Memory B cell (primary cell): Measurements from ENCODE around the gene APBA2.

Source experiments
- ATAC-seq: fragments of 150-1000 bp; cut with Tn5 transposase; 2 replicates; pipeline ENCODE4 v1.10.0; 2021; ENCODE audit warnings: low read depth, mild to moderate bottlenecking, moderate library complexity
- DNase-seq, 2 donors: peaks; one replicate each; pipeline ENCODE4 v3.0.0; 2022; ENCODE audit warnings: low spot score in 2 of 2
- H3K27ac Mint-ChIP-seq: one replicate; pipeline ENCODE4 v1.8.0; 2022; ENCODE audit warnings: mild to moderate bottlenecking, moderate library complexity, mixed read lengths
- H3K27me3 Mint-ChIP-seq: one replicate; pipeline ENCODE4 v1.8.0; 2022; ENCODE audit warnings: mixed read lengths
- H3K36me3 Mint-ChIP-seq: one replicate; pipeline ENCODE4 v1.8.0; 2022; ENCODE audit warnings: mild to moderate bottlenecking, mixed read lengths
- H3K4me1 Mint-ChIP-seq: one replicate; pipeline ENCODE4 v1.8.0; 2022; ENCODE audit warnings: mixed read lengths
- H3K4me3 Mint-ChIP-seq: one replicate; pipeline ENCODE4 v1.8.0; 2022; ENCODE audit warnings: mild to moderate bottlenecking, moderate library complexity, mixed read lengths
- H3K9me3 Mint-ChIP-seq: one replicate; pipeline ENCODE4 v1.8.0; 2022; ENCODE audit warnings: mixed read lengths

The APBA2 gene

GRCh38 chr15:28984421-28985315 lies 98.9 kb downstream of the APBA2 start:
- Mint-ChIP-seq H3K4me1 (no peaks in the 10 kb centered on the region), H3K36me3 (no peaks in the 10 kb centered on the region), H3K27ac (no peak overlapping the region), H3K4me3 (no peak overlapping the region), H3K9me3 (no peaks in the 10 kb centered on the region), H3K27me3 (peaks cover 2% of the 10 kb centered on the region)
- ATAC-seq (no peak), DNase-seq (no peak)

- no peaks in the 10 kb centered on the region for H3K4me1 Mint-ChIP-seq
- no peaks in the 10 kb centered on the region for H3K9me3 Mint-ChIP-seq
- H3K36me3 Mint-ChIP-seq, result no peaks in the 10 kb centered on the region
- no peak for DNase-seq
- no peak overlapping the region for H3K4me3 Mint-ChIP-seq
- H3K27me3 Mint-ChIP-seq, result peaks cover 2% of the 10 kb centered on the region
- no peak for ATAC-seq
- no peak overlapping the region for H3K27ac Mint-ChIP-seq
Observed at GRCh38 chr15:28985316-28985645, 99.5 kb downstream of the APBA2 start.

GRCh38 chr15:28985691-28986090 lies 99.9 kb downstream of the APBA2 start:
- H3K4me1 Mint-ChIP-seq, result no peaks in the 10 kb centered on the region
- DNase-seq (no peak), ATAC-seq (no peak)
- H3K36me3 Mint-ChIP-seq, result no peaks in the 10 kb centered on the region
- peaks cover 2% of the 10 kb centered on the region for H3K27me3 Mint-ChIP-seq
- H3K9me3 Mint-ChIP-seq, result no peaks in the 10 kb centered on the region
- no peak overlapping the region for H3K4me3 Mint-ChIP-seq
- H3K27ac Mint-ChIP-seq, result no peak overlapping the region

GRCh38 chr15:28986108-28986507 lies 100.3 kb downstream of the APBA2 start:
- no peaks in the 10 kb centered on the region for H3K9me3 Mint-ChIP-seq
- ATAC-seq (no peak), DNase-seq (no peak)
- H3K27me3 Mint-ChIP-seq, result peaks cover 2% of the 10 kb centered on the region
- no peaks in the 10 kb centered on the region for H3K36me3 Mint-ChIP-seq
- H3K4me1 Mint-ChIP-seq, result no peaks in the 10 kb centered on the region
- no peak overlapping the region for H3K4me3 Mint-ChIP-seq
- H3K27ac Mint-ChIP-seq, result no peak overlapping the region

GRCh38 chr15:28986726-28987125 lies 101.0 kb downstream of the APBA2 start:
- H3K4me1 Mint-ChIP-seq, result no peaks in the 10 kb centered on the region
- no peak overlapping the region for H3K27ac Mint-ChIP-seq
- H3K4me3 Mint-ChIP-seq, result no peak overlapping the region

DNA sequence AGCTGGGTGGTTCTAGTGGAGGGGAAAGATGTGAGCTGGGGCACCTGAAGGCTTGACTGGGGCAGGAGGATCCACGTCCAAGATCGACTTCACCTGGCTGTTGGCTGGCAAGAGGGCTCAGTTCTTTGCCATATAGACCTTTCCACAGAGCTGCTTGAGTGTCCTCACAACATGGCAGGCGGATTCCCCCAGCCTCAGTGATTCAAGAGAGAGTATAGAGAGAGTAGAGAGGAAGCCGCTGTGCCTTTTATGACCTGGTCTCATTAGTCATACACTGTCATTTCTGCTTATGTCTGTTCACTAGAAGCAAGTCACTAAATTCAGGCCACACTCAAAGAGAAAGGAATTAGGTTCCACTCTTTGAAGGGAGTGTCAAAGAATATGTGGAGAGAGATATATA lies 101.6 kb downstream of the APBA2 start:
- Mint-ChIP-seq H3K27ac (no peak overlapping the region), H3K4me1 (no peaks in the 10 kb centered on the region), H3K27me3 (peaks cover 2% of the 10 kb centered on the region), H3K36me3 (no peaks in the 10 kb centered on the region), H3K9me3 (no peaks in the 10 kb centered on the region), H3K4me3 (no peak overlapping the region)
- ATAC-seq (no peak), DNase-seq (no peak)

More at GRCh38 chr15:28986726-28987125, 101.0 kb downstream of the APBA2 start:
- Mint-ChIP-seq H3K27me3 (peaks cover 2% of the 10 kb centered on the region), H3K36me3 (no peaks in the 10 kb centered on the region), H3K9me3 (no peaks in the 10 kb centered on the region)
- DNase-seq (no peak), ATAC-seq (no peak)

DNA sequence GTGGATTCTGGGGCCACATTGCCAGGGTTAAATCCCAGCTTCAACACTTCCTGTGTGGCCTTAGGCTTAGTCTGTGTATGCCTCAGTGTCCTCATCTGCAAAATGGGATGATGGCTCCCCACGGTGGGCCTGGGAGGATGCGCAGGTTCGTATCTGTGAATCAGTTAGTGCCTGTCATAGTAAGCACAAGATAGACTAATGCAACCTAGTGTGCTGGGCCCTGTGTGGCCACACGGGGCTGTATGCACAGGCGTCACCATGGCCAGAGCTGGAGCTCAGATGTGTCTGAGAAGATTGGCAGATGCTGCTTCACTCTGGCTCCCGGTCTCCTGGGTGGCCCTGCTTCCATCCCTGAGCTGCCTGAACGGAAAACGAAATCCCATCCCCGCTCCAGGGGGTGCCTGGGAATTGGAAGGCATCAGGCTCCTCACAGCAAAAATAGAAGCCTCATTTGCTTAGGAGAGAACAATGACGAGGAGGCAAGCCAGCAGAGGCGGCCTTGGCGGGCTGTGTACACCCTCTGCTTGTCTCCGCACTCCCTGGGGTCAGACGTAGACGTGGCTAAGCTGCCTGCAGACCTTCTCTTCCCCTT lies 103.6 kb downstream of the APBA2 start:
- H3K4me3 Mint-ChIP-seq, result no peak overlapping the region
- H3K36me3 Mint-ChIP-seq, result no peaks in the 10 kb centered on the region
- DNase-seq (no peak), ATAC-seq (no peak)
- H3K9me3 Mint-ChIP-seq, result no peaks in the 10 kb centered on the region
- no peak overlapping the region for H3K27ac Mint-ChIP-seq
- no peaks in the 10 kb centered on the region for H3K4me1 Mint-ChIP-seq
- peaks cover 2% of the 10 kb centered on the region for H3K27me3 Mint-ChIP-seq

GRCh38 chr15:28989896-28990295 lies 104.1 kb downstream of the APBA2 start:
- no peaks in the 10 kb centered on the region for H3K36me3 Mint-ChIP-seq
- no peaks in the 10 kb centered on the region for H3K4me1 Mint-ChIP-seq
- no peaks in the 10 kb centered on the region for H3K9me3 Mint-ChIP-seq
- H3K27me3 Mint-ChIP-seq, result no peaks in the 10 kb centered on the region
- H3K27ac Mint-ChIP-seq, result no peak overlapping the region
- ATAC-seq, result no peak
- no peak overlapping the region for H3K4me3 Mint-ChIP-seq
- no peak for DNase-seq

- no peak for ATAC-seq
- no peak overlapping the region for H3K4me3 Mint-ChIP-seq
- H3K9me3 Mint-ChIP-seq, result no peaks in the 10 kb centered on the region
- no peak for DNase-seq
- H3K4me1 Mint-ChIP-seq, result no peaks in the 10 kb centered on the region
- H3K27me3 Mint-ChIP-seq, result no peaks in the 10 kb centered on the region
- no peak overlapping the region for H3K27ac Mint-ChIP-seq
- no peaks in the 10 kb centered on the region for H3K36me3 Mint-ChIP-seq
Observed at GRCh38 chr15:28990390-28990789, 104.6 kb downstream of the APBA2 start.

GRCh38 chr15:28991236-28992171 lies 105.7 kb downstream of the APBA2 start:
- Mint-ChIP-seq H3K4me1 (no peaks in the 10 kb centered on the region), H3K36me3 (no peaks in the 10 kb centered on the region), H3K27me3 (peaks cover 1% of the 10 kb centered on the region), H3K27ac (no peak overlapping the region), H3K4me3 (no peak overlapping the region), H3K9me3 (no peaks in the 10 kb centered on the region)
- DNase-seq (no peak), ATAC-seq (no peak)

DNA sequence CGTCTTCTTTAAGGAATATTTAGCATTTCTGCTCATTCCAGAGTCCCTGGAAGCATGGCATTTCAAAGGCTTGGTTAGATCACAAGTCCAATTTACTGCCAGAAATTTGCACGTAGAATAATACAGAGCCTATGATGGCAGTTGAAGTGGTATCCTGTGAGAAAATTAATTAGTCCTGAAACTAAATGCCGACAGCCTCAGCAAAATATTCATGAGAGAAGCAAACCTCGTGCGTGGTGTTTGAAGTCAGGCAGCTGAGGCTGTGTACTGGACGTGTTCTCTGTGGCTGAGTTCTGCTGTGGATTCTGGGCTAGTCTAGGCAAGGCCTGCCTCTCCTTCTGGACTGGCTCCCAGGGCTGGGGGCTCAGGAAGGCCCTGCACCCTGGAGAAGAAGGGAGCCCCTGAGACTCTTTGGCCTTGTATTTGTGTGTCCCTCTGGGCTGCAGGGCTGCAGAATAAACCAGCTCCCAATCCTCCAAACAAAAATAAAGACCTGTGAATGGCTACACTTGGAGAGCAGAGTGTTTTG lies 106.6 kb downstream of the APBA2 start:
- Mint-ChIP-seq H3K27ac (no peak overlapping the region), H3K4me1 (no peaks in the 10 kb centered on the region), H3K27me3 (peaks cover 1% of the 10 kb centered on the region), H3K9me3 (no peaks in the 10 kb centered on the region), H3K4me3 (no peak overlapping the region), H3K36me3 (no peaks in the 10 kb centered on the region)
- DNase-seq, result no peak
- ATAC-seq, result no peak

GRCh38 chr15:28993051-28993719 lies 107.4 kb downstream of the APBA2 start:
- H3K4me3 Mint-ChIP-seq, result no peak overlapping the region
- no peaks in the 10 kb centered on the region for H3K9me3 Mint-ChIP-seq
- peaks cover 1% of the 10 kb centered on the region for H3K27me3 Mint-ChIP-seq
- no peak overlapping the region for H3K27ac Mint-ChIP-seq
- DNase-seq (no peak), ATAC-seq (no peak)
- no peaks in the 10 kb centered on the region for H3K4me1 Mint-ChIP-seq
- no peaks in the 10 kb centered on the region for H3K36me3 Mint-ChIP-seq

DNA sequence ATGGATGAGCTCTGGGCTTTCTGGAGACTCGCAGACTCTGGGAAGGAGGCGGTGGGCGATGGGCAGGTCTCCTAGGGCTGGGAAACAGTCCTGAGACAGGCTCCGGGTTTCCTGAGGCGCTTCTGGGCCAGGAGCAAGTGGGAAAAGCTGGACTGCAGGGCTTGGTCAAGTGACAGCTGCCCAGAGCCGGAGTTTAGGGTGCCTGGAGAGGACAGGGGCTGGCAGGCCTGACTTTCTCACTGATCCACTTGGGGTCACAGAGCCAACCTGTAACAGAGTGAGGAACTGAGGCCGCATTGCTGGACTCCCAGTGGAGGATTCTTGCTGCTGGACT lies 107.9 kb downstream of the APBA2 start:
- peaks cover 1% of the 10 kb centered on the region for H3K27me3 Mint-ChIP-seq

More for the DNA sequence above, 107.9 kb downstream of the APBA2 start:
- Mint-ChIP-seq H3K9me3 (no peaks in the 10 kb centered on the region), H3K36me3 (no peaks in the 10 kb centered on the region), H3K4me3 (no peak overlapping the region), H3K4me1 (no peaks in the 10 kb centered on the region), H3K27ac (no peak overlapping the region)
- DNase-seq, result no peak
- ATAC-seq, result no peak
